OCI-LY7 (cell line): ENCODE measurements around the gene MAP3K7CL. TPM values are rescaled to one million over a fixed set of nuclear protein-coding genes. Genes with fewer than 3 reads are reported as not detected.

ENCODE experiments used
- BruUV-seq: library from RNA; stranded (reverse); fragments of 400-500 nt; replicated peaks from 2 replicates; lab custom pipeline; 2021; lab: Mats Ljungman, UMichigan
- CTCF ChIA-PET: fragments of 300-600 bp; sonication (Branson Sonifier 250); formaldehyde crosslinking; loops from one replicate; lab custom pipeline; 2022; ENCODE audit warnings: antibody characterized with exemption; ENCODE audit not compliant: unreplicated experiment; lab: Charles Lee
- POLR2A ChIA-PET: fragments of 300-600 bp; sonication (Branson Sonifier 250); formaldehyde crosslinking; loops from one replicate; lab custom pipeline; 2022; ENCODE audit warnings: antibody characterized with exemption; lab: Charles Lee
- DNase-seq: peaks from one replicate; pipeline ENCODE4 v3.0.0-alpha.2; 2015; ENCODE audit warnings: low spot score
- H2AFZ ChIP-seq: fragments of 200-600 bp; sonication (generic), shearing (Covaris generic); 2 replicates; pipeline ENCODE4 v1.6.1; 2014; ENCODE audit warnings: mild to moderate bottlenecking, antibody characterized with exemption, low read length, moderate library complexity
- H3K27ac ChIP-seq: fragments of 200-600 bp; sonication (generic); 2 replicates; pipeline ENCODE4 v1.5.1; 2014; ENCODE audit warnings: mixed run types, low read depth, mild to moderate bottlenecking, moderate library complexity, low read length, inconsistent platforms; ENCODE audit not compliant: poor library complexity, severe bottlenecking
- H3K36me3 ChIP-seq: fragments of 200-600 bp; sonication (generic); 2 replicates; pipeline ENCODE4 v1.6.1; 2014; ENCODE audit warnings: mild to moderate bottlenecking, antibody characterized with exemption, low read length, moderate library complexity, mixed read lengths; ENCODE audit not compliant: insufficient read depth
- H3K4me1 ChIP-seq: fragments of 200-600 bp; sonication (generic); 2 replicates; pipeline ENCODE4 v1.5.1; 2014; ENCODE audit warnings: mild to moderate bottlenecking, low read length; ENCODE audit not compliant: insufficient read depth, poor library complexity, severe bottlenecking
- H3K4me2 ChIP-seq: fragments of 200-600 bp; sonication (generic); 2 replicates; pipeline ENCODE4 v1.6.1; 2014; ENCODE audit warnings: mild to moderate bottlenecking, low read length
- H3K4me3 ChIP-seq: fragments of 200-600 bp; sonication (generic); 2 replicates; pipeline ENCODE4 v1.5.1; 2014; ENCODE audit warnings: mild to moderate bottlenecking, low read depth, low read length; ENCODE audit not compliant: poor library complexity, severe bottlenecking
- H3K79me2 ChIP-seq: fragments of 200-600 bp; sonication (generic); 2 replicates; pipeline ENCODE4 v1.6.1; 2016; ENCODE audit warnings: low read depth, mild to moderate bottlenecking, low read length, moderate library complexity, mixed read lengths; ENCODE audit not compliant: insufficient read depth
- H3K9me2 ChIP-seq: fragments of 200-600 bp; sonication (generic); 2 replicates; pipeline ENCODE4 v1.6.1; 2016; ENCODE audit warnings: mild to moderate bottlenecking, low read length, mixed read lengths; ENCODE audit not compliant: insufficient read depth
- H3K9me3 ChIP-seq: fragments of 200-600 bp; sonication (generic); 2 replicates; pipeline ENCODE4 v1.6.1; 2014; ENCODE audit warnings: mild to moderate bottlenecking, mixed run types, low read length, mixed read lengths
- H4K20me1 ChIP-seq: fragments of 200-600 bp; sonication (generic); 2 replicates; pipeline ENCODE4 v1.6.1; 2014; ENCODE audit warnings: mild to moderate bottlenecking, antibody characterized with exemption, low read length, moderate library complexity, mixed read lengths; ENCODE audit not compliant: insufficient read depth
- EZH2phosphoT487 ChIP-seq: fragments of 200-600 bp; sonication (generic); IDR thresholded peaks from 2 replicates; pipeline ENCODE4 v1.6.1; 2018; ENCODE audit warnings: low read depth, borderline replicate concordance, mild to moderate bottlenecking, mixed run types, antibody characterized with exemption, low read length, moderate library complexity, mixed read lengths
- intact Hi-C: fragments of 100-400 bp; cut with micrococcal nuclease; formaldehyde crosslinking; loops from one replicate; pipeline ENCODE4 v1.10.0; 2022; ENCODE audit not compliant: unreplicated experiment
- total RNA-seq, 2 experiments: library from RNA; depleted of rRNA in 1 of 2; stranded (reverse); fragments of >200 nt in 1 of 2; shearing (Covaris generic) in 1 of 2; gene quantifications; 2 replicates each; pipeline ENCODE4 v1.2.3, GENCODE V29; 2014 to 2022
- TF ChIP-seq, protein P1 (sequence below): fragments of 200-600 bp; sonication (generic); conservative IDR thresholded peaks from 2 replicates; pipeline ENCODE4 v1.5.1; 2014; ENCODE audit warnings: mild to moderate bottlenecking, antibody characterized with exemption, low read length, moderate library complexity, mixed read lengths

The MAP3K7CL gene
- total RNA-seq, 2 experiments from 2014 or later, result 7.8 to 13.0 TPM

GRCh38 chr21:29175408-29176134 is 45.1 kb downstream of the MAP3K7CL start:
- H3K9me3 ChIP-seq, result no peaks in the 10 kb centered on the region
- H3K4me1 ChIP-seq, result peaks cover 5% of the 10 kb centered on the region
- no peak for TF ChIP-seq EZH2phosphoT487
- TF ChIP-seq, protein P1, sequence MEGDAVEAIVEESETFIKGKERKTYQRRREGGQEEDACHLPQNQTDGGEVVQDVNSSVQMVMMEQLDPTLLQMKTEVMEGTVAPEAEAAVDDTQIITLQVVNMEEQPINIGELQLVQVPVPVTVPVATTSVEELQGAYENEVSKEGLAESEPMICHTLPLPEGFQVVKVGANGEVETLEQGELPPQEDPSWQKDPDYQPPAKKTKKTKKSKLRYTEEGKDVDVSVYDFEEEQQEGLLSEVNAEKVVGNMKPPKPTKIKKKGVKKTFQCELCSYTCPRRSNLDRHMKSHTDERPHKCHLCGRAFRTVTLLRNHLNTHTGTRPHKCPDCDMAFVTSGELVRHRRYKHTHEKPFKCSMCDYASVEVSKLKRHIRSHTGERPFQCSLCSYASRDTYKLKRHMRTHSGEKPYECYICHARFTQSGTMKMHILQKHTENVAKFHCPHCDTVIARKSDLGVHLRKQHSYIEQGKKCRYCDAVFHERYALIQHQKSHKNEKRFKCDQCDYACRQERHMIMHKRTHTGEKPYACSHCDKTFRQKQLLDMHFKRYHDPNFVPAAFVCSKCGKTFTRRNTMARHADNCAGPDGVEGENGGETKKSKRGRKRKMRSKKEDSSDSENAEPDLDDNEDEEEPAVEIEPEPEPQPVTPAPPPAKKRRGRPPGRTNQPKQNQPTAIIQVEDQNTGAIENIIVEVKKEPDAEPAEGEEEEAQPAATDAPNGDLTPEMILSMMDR, result no peak
- no peak for DNase-seq
- H2AFZ ChIP-seq, result no peak overlapping the region
- H3K4me2 ChIP-seq, result no peak overlapping the region
- H3K4me3 ChIP-seq, result no peak overlapping the region
- POLR2A ChIA-PET, result interaction anchor here (0.6 to 0.7 kb wide), 2 partner anchors 200 to 212 kb away, joined by 3 read pairs; no protein-coding TSS in a partner anchor
- H3K79me2 ChIP-seq, result no peaks in the 10 kb centered on the region
- H3K27ac ChIP-seq, result no peak overlapping the region
- intact Hi-C loops, result no loop called here
- no peaks in the 10 kb centered on the region for H3K36me3 ChIP-seq
- no peaks in the 10 kb centered on the region for H4K20me1 ChIP-seq
- CTCF ChIA-PET, result no interaction called here
- no peaks in the 10 kb centered on the region for H3K9me2 ChIP-seq
- BruUV-seq, result no TSS peak

GRCh38 chr21:29176471-29177120 is 46.2 kb downstream of the MAP3K7CL start:
- Histone ChIP-seq H3K27ac (no peak overlapping the region), H3K79me2 (no peaks in the 10 kb centered on the region), H3K36me3 (no peaks in the 10 kb centered on the region), H3K9me2 (no peaks in the 10 kb centered on the region), H3K4me2 (no peak overlapping the region), H3K4me3 (no peak overlapping the region), H3K9me3 (no peaks in the 10 kb centered on the region), H2AFZ (no peak overlapping the region), H3K4me1 (no peaks in the 10 kb centered on the region), H4K20me1 (no peaks in the 10 kb centered on the region)
- ChIA-PET POLR2A (no interaction called here), CTCF (no interaction called here)
- intact Hi-C loops, result no loop called here
- TF ChIP-seq, protein P1, result no peak
- TF ChIP-seq EZH2phosphoT487, result no peak
- no peak for DNase-seq
- no TSS peak for BruUV-seq

DNA sequence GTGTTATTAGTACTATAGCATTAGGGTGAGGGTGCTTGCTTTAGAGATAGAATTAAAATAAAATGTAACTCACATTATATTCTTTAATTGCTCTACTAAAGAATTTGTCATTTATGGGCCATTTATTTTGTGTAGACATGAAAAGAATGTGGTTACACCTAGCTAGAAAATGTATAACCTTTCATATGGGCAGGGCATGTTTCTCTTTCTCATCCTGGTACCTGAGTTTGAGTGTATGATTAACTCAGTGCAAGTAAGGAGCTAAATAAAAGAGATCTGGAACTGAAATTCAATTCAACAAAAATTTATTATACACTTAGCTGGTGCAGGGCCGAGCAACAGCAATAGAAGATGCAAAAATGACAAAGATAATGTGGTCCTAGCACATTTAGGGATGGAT is 47.4 kb downstream of the MAP3K7CL start:
- H3K9me2 ChIP-seq, result no peaks in the 10 kb centered on the region
- intact Hi-C loops, result no loop called here
- no peaks in the 10 kb centered on the region for H3K36me3 ChIP-seq
- no peaks in the 10 kb centered on the region for H3K9me3 ChIP-seq
- no peak overlapping the region for H3K4me3 ChIP-seq
- no peak for TF ChIP-seq EZH2phosphoT487
- TF ChIP-seq, protein P1, result no peak
- H4K20me1 ChIP-seq, result no peaks in the 10 kb centered on the region
- H3K4me1 ChIP-seq, result no peaks in the 10 kb centered on the region
- no peak overlapping the region for H2AFZ ChIP-seq
- H3K4me2 ChIP-seq, result no peak overlapping the region
- DNase-seq, result no peak
- ChIA-PET POLR2A (no interaction called here), CTCF (no interaction called here)
- H3K79me2 ChIP-seq, result no peaks in the 10 kb centered on the region
- H3K27ac ChIP-seq, result no peak overlapping the region
- BruUV-seq, result no TSS peak
